ENCODE data around the gene PDCD2L. TPM values are rescaled to one million over a fixed set of nuclear protein-coding genes. Genes with fewer than 3 reads are reported as not detected.
"Not testable (repeated sequence)": the region's sequence is repeated elsewhere in the genome, so short reads cannot be mapped to it uniquely, and the experiment has no call there.

PDCD2L gene
- total and polyA plus RNA-seq, 10 of the 15 experiments (the other 5 are each of a cell fraction or from before 2014, with no cell fraction given): 7.2 to 41.3 (median 26.9) TPM

DNA sequence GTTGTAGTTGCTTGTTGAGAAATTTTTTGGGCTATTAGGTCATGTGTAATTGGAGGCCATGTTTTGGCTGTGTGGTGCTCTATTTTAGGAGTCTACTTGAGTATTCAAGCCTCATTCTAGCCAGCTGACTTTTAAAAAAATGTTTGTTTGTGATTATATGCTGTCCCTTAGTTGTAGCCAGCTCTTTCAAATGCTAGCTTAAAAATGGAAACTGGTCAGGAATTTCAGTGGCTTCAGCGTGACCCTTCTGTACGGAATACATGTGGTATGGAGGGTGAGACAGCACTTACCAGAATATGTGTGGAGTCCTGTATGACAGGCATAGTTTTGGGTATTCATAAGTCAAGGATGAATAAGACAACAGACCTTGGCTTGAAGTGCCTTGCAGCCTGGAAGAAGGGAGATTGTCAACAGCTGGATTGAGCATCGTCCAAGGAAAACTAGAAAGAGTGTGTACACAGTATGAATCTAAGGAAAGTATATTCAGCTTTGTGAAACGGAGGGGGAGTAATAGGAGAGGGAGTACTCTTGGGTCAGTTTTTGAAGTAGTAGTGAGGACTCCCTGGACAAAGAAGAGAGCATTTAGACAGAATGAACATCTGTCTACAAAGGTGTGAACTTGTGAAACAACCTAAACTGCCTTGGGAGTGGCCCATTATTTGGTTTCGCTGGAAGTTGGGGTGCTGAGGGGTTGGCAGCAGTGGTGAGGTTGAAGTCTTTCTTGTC is 57.3 kb downstream of the PDCD2L start:
- BruUV-seq (replicated peaks): no TSS peak
- ATAC-seq: no peak
- no peak for FAIRE-seq
- intact Hi-C loops (cut with micrococcal nuclease; ENCODE audit: unreplicated experiment): no loop called here
- Histone ChIP-seq H3K27me3 (replicated peaks in 1 of 2; ENCODE audit: control insufficient read depth in 2 of 2, insufficient read depth in 2 of 2, low read length in 1 of 2) (no peaks in the 10 kb centered on the region), H3K9me3 (replicated peaks; ENCODE audit: control insufficient read depth, insufficient read depth, low read length) (no peaks in the 10 kb centered on the region), H3K9ac (ENCODE audit: control insufficient read depth, insufficient read depth, low read length) (no peak overlapping the region), H4K20me1 (ENCODE audit: control insufficient read depth, insufficient read depth) (no peaks in the 10 kb centered on the region), H3K36me3 (ENCODE audit: control insufficient read depth in 2 of 2, insufficient read depth in 2 of 2, low read length in 1 of 2) (peaks cover 18 to 64% of the 10 kb centered on the region in 2 experiments), H2AFZ (ENCODE audit: control insufficient read depth, low read depth, low read length) (no peak overlapping the region), H3K4me1 (ENCODE audit: control insufficient read depth, insufficient read depth, low read length) (no peaks in the 10 kb centered on the region), H3K79me2 (ENCODE audit: control insufficient read depth, insufficient read depth, low read length) (no peaks in the 10 kb centered on the region; the same call in 1 of the 2 replicates), H3K4me3 (no peak overlapping the region), H3K4me2 (ENCODE audit: control insufficient read depth, insufficient read depth) (no peak overlapping the region), H3K27ac (ENCODE audit: control insufficient read depth, insufficient read depth) (no peak overlapping the region)
- ChIA-PET SMC1A (ENCODE audit: uncharacterized antibody, unreplicated experiment) (interaction anchor here (0.7 kb wide), 1 partner anchor 251 kb away, joined by 3 read pairs; no protein-coding TSS in a partner anchor), RAD21 (ENCODE audit: unreplicated experiment) (no interaction called here), POLR2A (no interaction called here), CTCF (no interaction called here)
- in situ Hi-C loops (cut with MboI): no loop called here
- TF ChIP-seq BCL11A (IDR thresholded peaks at IDR 0.05; ENCODE audit: low read depth, low read length) (no peak), KDM1A (IDR thresholded peaks at IDR 0.05; ENCODE audit: borderline replicate concordance) (no peak), CTCF (IDR thresholded peaks at IDR 0.05 in 2 of 3, conservative IDR thresholded peaks at IDR 0.05 in 1 of 3; ENCODE audit: control insufficient read depth in 2 of 3, extremely low read depth in 1 of 3, insufficient read depth in 1 of 3, low read depth in 3 of 3, low read length in 3 of 3) (no peak), TCF12 (IDR thresholded peaks at IDR 0.05; ENCODE audit: low read depth, low read length) (no peak), MTA2 (IDR thresholded peaks at IDR 0.05; ENCODE audit: low read depth) (no peak), CHD4 (IDR thresholded peaks at IDR 0.05) (no peak), RUNX3 (IDR thresholded peaks at IDR 0.05; ENCODE audit: low read length) (no peak), ZBTB4 (CRISPR knock-in tag; IDR thresholded peaks at IDR 0.05) (no peak)
- DNase-seq (ENCODE audit: low read depth, low spot score): no peak
- 100% methylated on average over 5 of the region's 5 CpGs for WGBS (ENCODE audit: insufficient coverage, insufficient replicate concordance, low lambda C conversion rate, missing lambda C conversion rate)

GRCh38 chr19:34464785-34465184 is 60.6 kb downstream of the PDCD2L start:
- 97% methylated on average over 4 of the region's 4 CpGs for WGBS (ENCODE audit: insufficient coverage, insufficient replicate concordance, low lambda C conversion rate, missing lambda C conversion rate)
- H3K4me2 ChIP-seq (ENCODE audit: control insufficient read depth, insufficient read depth); in situ Hi-C loops (cut with MboI); ATAC-seq; RAD21 ChIA-PET (ENCODE audit: unreplicated experiment); H3K27me3 ChIP-seq (replicated peaks in 1 of 2; ENCODE audit: control insufficient read depth in 2 of 2, insufficient read depth in 2 of 2, low read length in 1 of 2); intact Hi-C loops (cut with micrococcal nuclease; ENCODE audit: unreplicated experiment); H3K4me3 ChIP-seq; FAIRE-seq; DNase-seq (ENCODE audit: low read depth, low spot score); H3K79me2 ChIP-seq (ENCODE audit: control insufficient read depth, insufficient read depth, low read length); BruUV-seq (replicated peaks); H2AFZ ChIP-seq (ENCODE audit: control insufficient read depth, low read depth, low read length); H4K20me1 ChIP-seq (ENCODE audit: control insufficient read depth, insufficient read depth); POLR2A ChIA-PET; H3K27ac ChIP-seq (ENCODE audit: control insufficient read depth, insufficient read depth); SMC1A ChIA-PET (ENCODE audit: uncharacterized antibody, unreplicated experiment); H3K9ac ChIP-seq (ENCODE audit: control insufficient read depth, insufficient read depth, low read length); H3K9me3 ChIP-seq (replicated peaks; ENCODE audit: control insufficient read depth, insufficient read depth, low read length); H3K4me1 ChIP-seq (ENCODE audit: control insufficient read depth, insufficient read depth, low read length): not testable (repeated sequence)
- H3K36me3 ChIP-seq (ENCODE audit: control insufficient read depth in 2 of 2, insufficient read depth in 2 of 2, low read length in 1 of 2): peaks cover 13 to 53% of the 10 kb centered on the region in 2 experiments
- CTCF ChIA-PET: interaction anchor here (1.1 kb wide), 1 partner anchor 12 kb away, joined by 4 read pairs; no protein-coding TSS in a partner anchor
